Esophagus squamous epithelium (tissue), 5 donors: ENCODE results near the gene LENEP. TPM values are rescaled to one million over a fixed set of nuclear protein-coding genes. Genes with fewer than 3 reads are reported as not detected.

Source experiments
- DNase-seq: peaks from one replicate; lab custom pipeline; 2025; lab: John Stamatoyannopoulos, UW
- H3K27ac ChIP-seq, 4 donors: fragments of 200-600 bp; sonication (generic); one replicate each; pipeline ENCODE4 v1.5.1; 2016 to 2019; ENCODE audit warnings: mild to moderate bottlenecking in 1 of 4
- H3K27me3 ChIP-seq, 4 donors: fragments of 200-600 bp; sonication (generic); 1 replicate in 3 of 4; 2 replicates in 1 of 4; pipeline versions ENCODE4 v1.5.1 to v1.6.0; 2017 to 2021; ENCODE audit warnings: antibody characterized with exemption in 1 of 4
- H3K36me3 ChIP-seq, 3 donors: fragments of 200-600 bp; sonication (generic); one replicate each; pipeline ENCODE4 v1.5.1; 2016 to 2019
- H3K4me1 ChIP-seq, 3 donors: fragments of 200-600 bp; sonication (generic); one replicate each; pipeline ENCODE4 v1.5.1; 2017 to 2019
- H3K4me3 ChIP-seq, 4 donors: fragments of 200-600 bp; sonication (generic); 1 replicate in 3 of 4; 2 replicates in 1 of 4; pipeline ENCODE4 v1.5.1; 2016 to 2019; ENCODE audit warnings: mild to moderate bottlenecking in 2 of 4, moderate library complexity in 1 of 4
- H3K9me3 ChIP-seq, 3 donors: fragments of 200-600 bp; sonication (generic); one replicate each; pipeline ENCODE4 v1.5.1; 2016 to 2019
- POLR2A ChIP-seq, 4 donors: fragments of 450-650 bp; IDR thresholded peaks; one replicate each; pipeline ENCODE4 v1.6.1; 2017; ENCODE audit warnings: antibody characterized with exemption in 4 of 4, mild to moderate bottlenecking in 4 of 4, moderate library complexity in 3 of 4
- WGBS, 2 donors: methylation state at CpG; one replicate each; pipeline ENCODE4 v1.1.5; 2018; 5-methylcytosine and 5-hydroxymethylcytosine counted together
- intact Hi-C: fragments of 100-400 bp; cut with DNase I; formaldehyde crosslinking; loops from one replicate; pipeline ENCODE4 v1.15.0; 2022
- total RNA-seq, 4 donors: library from RNA; depleted of rRNA; stranded (reverse); fragments of >200 nt; gene quantifications; one replicate each; pipeline ENCODE4 v1.1.0, GENCODE V29; 2016
- TF ChIP-seq, protein P1 (sequence below), 6 experiments: fragments of 450-650 bp in 4 of 6; fragments of 200-600 bp in 2 of 6; sonication (generic) in 2 of 6; IDR thresholded peaks; one replicate each; pipeline ENCODE4 v1.5.1; 2016 to 2019; ENCODE audit warnings: antibody characterized with exemption in 6 of 6, mild to moderate bottlenecking in 4 of 6, moderate library complexity in 4 of 6
- donor health status: DM: yes; HTN: yes; CAD: no.

LENEP gene
- total RNA-seq, 4 donors from 2014 or later, result not detected

DNA sequence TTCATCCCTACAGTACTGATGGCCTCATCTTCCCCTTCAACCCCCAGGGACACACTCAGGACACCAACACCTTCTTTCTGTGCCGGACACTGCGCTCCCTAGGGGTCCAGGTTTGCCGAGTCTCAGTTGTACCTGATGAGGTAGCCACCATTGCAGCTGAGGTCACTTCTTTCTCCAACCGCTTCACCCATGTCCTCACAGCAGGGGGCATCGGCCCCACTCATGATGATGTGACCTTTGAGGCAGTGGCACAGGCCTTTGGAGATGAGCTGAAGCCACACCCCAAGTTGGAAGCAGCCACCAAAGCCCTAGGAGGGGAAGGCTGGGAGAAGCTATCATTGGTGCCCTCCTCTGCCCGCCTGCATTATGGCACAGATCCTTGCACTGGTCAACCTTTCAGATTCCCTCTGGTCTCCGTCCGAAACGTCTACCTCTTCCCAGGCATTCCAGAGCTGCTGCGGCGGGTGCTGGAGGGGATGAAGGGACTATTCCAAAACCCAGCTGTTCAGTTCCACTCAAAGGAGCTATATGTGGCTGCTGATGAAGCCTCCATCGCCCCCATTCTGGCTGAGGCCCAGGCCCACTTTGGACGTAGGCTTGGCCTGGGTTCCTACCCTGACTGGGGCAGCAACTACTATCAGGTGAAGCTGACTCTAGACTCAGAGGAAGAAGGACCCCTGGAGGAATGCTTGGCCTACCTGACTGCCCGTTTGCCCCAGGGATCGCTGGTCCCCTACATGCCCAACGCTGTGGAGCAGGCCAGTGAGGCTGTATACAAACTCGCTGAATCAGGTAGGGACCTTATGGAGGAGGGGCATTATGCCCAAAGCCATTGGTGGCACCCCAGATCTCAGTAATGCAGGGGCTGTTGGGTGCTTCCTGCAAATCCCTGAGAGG lies 5.1 kb upstream of the LENEP start:
- intact Hi-C loops, result no loop called here
- Histone ChIP-seq H3K4me1 (peaks cover 9 to 54% (median 10%) of the 10 kb centered on the region in 3 donors), H3K27me3 (no peaks in the 10 kb centered on the region), H3K4me3 (no peak overlapping the region), H3K36me3 (peaks cover 14 to 69% (median 15%) of the 10 kb centered on the region in 3 donors), H3K27ac (no peak overlapping the region), H3K9me3 (no peaks in the 10 kb centered on the region)
- TF ChIP-seq, protein P1, sequence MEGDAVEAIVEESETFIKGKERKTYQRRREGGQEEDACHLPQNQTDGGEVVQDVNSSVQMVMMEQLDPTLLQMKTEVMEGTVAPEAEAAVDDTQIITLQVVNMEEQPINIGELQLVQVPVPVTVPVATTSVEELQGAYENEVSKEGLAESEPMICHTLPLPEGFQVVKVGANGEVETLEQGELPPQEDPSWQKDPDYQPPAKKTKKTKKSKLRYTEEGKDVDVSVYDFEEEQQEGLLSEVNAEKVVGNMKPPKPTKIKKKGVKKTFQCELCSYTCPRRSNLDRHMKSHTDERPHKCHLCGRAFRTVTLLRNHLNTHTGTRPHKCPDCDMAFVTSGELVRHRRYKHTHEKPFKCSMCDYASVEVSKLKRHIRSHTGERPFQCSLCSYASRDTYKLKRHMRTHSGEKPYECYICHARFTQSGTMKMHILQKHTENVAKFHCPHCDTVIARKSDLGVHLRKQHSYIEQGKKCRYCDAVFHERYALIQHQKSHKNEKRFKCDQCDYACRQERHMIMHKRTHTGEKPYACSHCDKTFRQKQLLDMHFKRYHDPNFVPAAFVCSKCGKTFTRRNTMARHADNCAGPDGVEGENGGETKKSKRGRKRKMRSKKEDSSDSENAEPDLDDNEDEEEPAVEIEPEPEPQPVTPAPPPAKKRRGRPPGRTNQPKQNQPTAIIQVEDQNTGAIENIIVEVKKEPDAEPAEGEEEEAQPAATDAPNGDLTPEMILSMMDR (IDR thresholded peaks at IDR 0.05), result no peak
- TF ChIP-seq POLR2A (IDR thresholded peaks at IDR 0.05), result no peak
- 91 to 93% methylated on average over 7 to 13 of the region's 17 CpGs for WGBS, 2 donors
- no peak for DNase-seq

DNA sequence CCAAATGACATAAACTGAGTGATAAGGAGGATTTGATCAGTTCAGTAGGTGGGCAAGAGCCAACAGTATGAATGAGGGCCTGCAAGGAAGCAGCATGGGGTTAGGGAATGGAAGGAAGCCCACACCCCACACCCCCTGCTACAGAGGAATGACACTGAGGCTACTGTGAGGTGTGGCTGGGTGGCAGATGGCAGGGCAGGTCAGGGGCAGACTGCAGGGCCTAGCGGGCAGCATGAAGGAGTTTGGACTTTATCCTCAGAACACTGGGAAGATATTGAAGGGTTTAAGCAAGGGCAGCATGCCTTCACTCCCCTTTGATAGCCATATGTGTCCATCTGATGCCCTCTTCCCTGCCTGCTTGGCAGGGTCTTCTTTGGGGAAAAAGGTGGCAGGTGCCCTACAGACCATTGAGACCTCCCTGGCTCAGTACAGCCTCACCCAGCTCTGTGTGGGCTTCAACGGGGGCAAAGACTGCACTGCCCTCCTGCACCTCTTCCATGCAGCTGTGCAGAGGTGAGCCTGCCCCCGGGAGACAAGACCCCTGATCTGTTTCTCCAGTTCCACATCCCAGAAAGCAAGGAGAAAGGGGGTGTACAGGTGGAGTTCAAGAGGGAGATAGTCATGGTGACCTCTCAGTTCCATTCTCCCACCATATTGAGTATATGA lies 4.1 kb upstream of the LENEP start:
- no peak for DNase-seq
- H3K9me3 ChIP-seq, result no peaks in the 10 kb centered on the region
- peaks cover 14 to 70% (median 15%) of the 10 kb centered on the region in 3 donors for H3K36me3 ChIP-seq
- H3K27ac ChIP-seq, result no peak overlapping the region
- intact Hi-C loops, result no loop called here
- H3K4me1 ChIP-seq, result peaks cover 3 to 50% (median 3%) of the 10 kb centered on the region in 3 donors
- H3K27me3 ChIP-seq, result no peaks in the 10 kb centered on the region
- H3K4me3 ChIP-seq, result no peak overlapping the region
- TF ChIP-seq POLR2A (IDR thresholded peaks at IDR 0.05), result no peak
- TF ChIP-seq, protein P1 (IDR thresholded peaks at IDR 0.05), result no peak
- 75% methylated on average over 2 of the region's 3 CpGs; no CpG with 5 or more reads in 1 of the 2 donors for WGBS, 2 donors

DNA sequence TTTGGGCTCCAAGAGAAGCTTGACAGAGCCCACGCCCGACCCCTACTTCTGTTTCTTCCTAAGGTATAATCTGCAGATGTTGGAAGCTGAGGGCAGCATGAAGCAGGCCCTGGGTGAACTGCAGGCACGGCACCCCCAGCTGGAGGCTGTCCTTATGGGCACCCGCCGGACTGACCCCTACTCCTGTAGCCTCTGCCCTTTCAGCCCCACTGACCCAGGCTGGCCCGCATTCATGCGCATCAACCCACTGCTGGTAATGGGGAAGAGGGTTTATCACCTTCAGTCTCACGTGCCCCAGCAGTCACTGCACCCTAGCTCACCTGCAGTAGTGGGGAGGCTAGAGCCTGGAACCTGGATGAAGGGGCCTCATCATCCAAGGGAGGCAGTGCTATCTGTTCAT lies 3.1 kb upstream of the LENEP start:
- Histone ChIP-seq H3K36me3 (peaks cover 14 to 70% (median 15%) of the 10 kb centered on the region in 3 donors), H3K27ac (no peak overlapping the region), H3K4me3 (no peak overlapping the region), H3K4me1 (peaks cover 0 to 46% (median 3%) of the 10 kb centered on the region in 3 donors), H3K9me3 (no peaks in the 10 kb centered on the region), H3K27me3 (no peaks in the 10 kb centered on the region)
- DNase-seq, result no peak
- WGBS, 2 donors, result 85 to 96% methylated on average over 5 to 8 of the region's 8 CpGs
- intact Hi-C loops, result no loop called here
- TF ChIP-seq, protein P1 (IDR thresholded peaks at IDR 0.05), result no peak
- TF ChIP-seq POLR2A (IDR thresholded peaks at IDR 0.05), result no peak

DNA sequence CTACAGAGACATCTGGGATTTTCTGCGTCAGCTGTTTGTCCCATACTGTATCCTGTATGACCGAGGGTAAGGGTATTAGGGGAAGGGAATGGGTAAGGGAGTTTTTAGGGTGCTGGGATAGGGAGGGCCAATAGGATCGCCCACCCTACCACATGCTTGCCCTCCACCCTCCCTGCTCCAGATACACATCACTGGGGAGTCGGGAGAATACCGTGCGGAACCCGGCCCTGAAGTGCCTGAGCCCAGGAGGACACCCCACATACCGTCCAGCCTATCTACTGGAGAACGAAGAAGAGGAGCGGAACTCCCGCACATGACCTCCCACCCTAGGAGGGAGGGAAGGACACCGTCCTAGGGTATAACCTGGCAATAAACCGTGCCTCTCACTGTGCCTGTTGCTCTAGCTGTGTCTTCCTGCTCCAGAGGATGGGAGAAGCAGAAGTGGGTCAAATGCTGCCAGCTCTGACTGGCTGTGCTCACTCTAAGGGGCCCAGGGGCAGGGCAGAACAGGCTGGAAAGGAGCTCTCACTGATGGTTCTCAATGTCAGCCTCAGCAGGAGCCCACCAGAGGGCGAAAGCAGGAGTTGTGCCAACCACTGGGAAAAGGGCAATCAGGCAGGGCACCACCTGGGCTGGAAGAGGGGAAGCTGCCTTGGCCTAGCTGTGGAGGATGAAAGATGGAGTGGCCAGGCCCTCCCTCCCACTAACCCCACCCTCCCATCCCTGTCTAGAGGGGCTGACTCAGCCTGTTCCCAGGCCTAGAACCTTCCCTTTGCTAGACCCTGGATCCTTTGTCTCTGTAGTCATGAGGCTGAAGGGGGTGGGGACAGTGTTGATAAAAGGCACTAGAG lies 440 bp upstream of the LENEP start:
- intact Hi-C loops, result no loop called here
- Histone ChIP-seq H3K36me3 (peaks cover 9 to 56% (median 15%) of the 10 kb centered on the region in 3 donors), H3K27ac (no peak overlapping the region), H3K4me1 (peaks cover 0 to 41% (median 3%) of the 10 kb centered on the region in 3 donors), H3K27me3 (no peaks in the 10 kb centered on the region), H3K4me3 (no peak overlapping the region), H3K9me3 (no peaks in the 10 kb centered on the region)
- DNase-seq, result no peak
- 80 to 88% methylated on average over 4 to 9 of the region's 14 CpGs for WGBS, 2 donors
- TF ChIP-seq, protein P1 (IDR thresholded peaks at IDR 0.05), result no peak
